ENCODE measurements around the gene BRAT1.

DNA sequence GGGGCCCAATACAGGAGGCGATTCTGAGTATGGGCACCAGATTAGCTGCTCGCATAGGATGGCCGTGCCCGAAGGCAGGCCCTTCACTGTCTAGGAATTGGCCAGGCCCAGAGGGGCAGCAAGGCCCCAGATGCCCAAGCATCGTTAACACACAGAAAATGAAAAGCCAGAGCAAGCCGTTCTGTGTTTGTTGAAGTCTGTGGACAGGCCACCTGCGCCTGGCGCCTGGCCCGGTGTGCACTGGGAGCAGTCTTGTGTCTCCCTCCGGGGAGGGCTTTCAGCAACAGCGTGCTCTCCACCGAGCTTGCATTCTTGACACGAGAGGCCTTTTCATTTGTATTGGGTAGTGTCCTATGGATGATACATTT is 41.9 kb upstream of the BRAT1 start:
- no peak for TF ChIP-seq CTCF (IDR thresholded peaks at IDR 0.05)
- no peak for TF ChIP-seq EP300 (IDR thresholded peaks at IDR 0.05)
- no peak for TF ChIP-seq POLR2A (IDR thresholded peaks at IDR 0.05)
- TF ChIP-seq POLR2AphosphoS5 (IDR thresholded peaks at IDR 0.05): no peak

All from sigmoid colon (tissue), 4 donors.